HepG2 (cell line): ENCODE results near the gene CTNNA1. TPM values are rescaled to one million over a fixed set of nuclear protein-coding genes. Genes with fewer than 3 reads are reported as not detected.

Experiments
- ATAC-seq: fragments of 200-7000 bp; cut with Tn5 transposase; 3 replicates; pipeline ENCODE4 v1.9.1; 2020; ENCODE audit warnings: mild to moderate bottlenecking, moderate library complexity
- BruUV-seq: library from RNA; stranded (reverse); fragments of 400-500 nt; replicated peaks from 2 replicates; lab custom pipeline; 2021; lab: Mats Ljungman, UMichigan
- CTCF ChIA-PET: fragments of 300-600 bp; formaldehyde crosslinking; extraction: SDS; loops from one replicate; lab custom pipeline; 2021; ENCODE audit warnings: low total read pairs, inconsistent platforms, low intra/inter-chr PET ratio; lab: Yijun Ruan, JAX
- POLR2A ChIA-PET: fragments of 350-600 bp; sonication (Branson Sonifier 250); formaldehyde crosslinking; loops from one replicate; lab custom pipeline; 2020; ENCODE audit warnings: antibody characterized with exemption, inconsistent platforms; lab: Yijun Ruan, JAX
- DNase-seq: peaks from one replicate; pipeline ENCODE4 v3.0.0-alpha.2; 2015; ENCODE audit warnings: low spot score
- FAIRE-seq: peaks from 3 replicates; lab custom pipeline; 2011; peaks lifted over from hg19 to GRCh38; lab: Jason Lieb, UNC
- H2AFZ ChIP-seq: one replicate; pipeline ENCODE4 v1.6.1; 2011; ENCODE audit warnings: low read length, inconsistent platforms
- H3K27ac ChIP-seq: fragments of 300-600 bp; 3 replicates; pipeline ENCODE4 v1.8.0; 2011; ENCODE audit warnings: mixed run types, mild to moderate bottlenecking, mixed read lengths, low read length, inconsistent platforms; ENCODE audit not compliant: insufficient read depth; ENCODE audit errors: extremely low read length
- H3K27me3 ChIP-seq, 2 experiments: fragments of 200-600 bp in 1 of 2; 2 replicates in 1 of 2; 3 replicates in 1 of 2; pipeline versions ENCODE4 v1.6.0 to v1.8.0; 2011; ENCODE audit warnings: low read length in 2 of 2, mild to moderate bottlenecking in 2 of 2, moderate library complexity in 2 of 2, inconsistent platforms in 1 of 2; ENCODE audit not compliant: insufficient read depth in 2 of 2, control insufficient read depth in 1 of 2
- H3K36me3 ChIP-seq, 2 experiments: fragments of 200-600 bp in 1 of 2; replicated peaks in 1 of 2; 2 replicates in 1 of 2; 3 replicates in 1 of 2; pipeline versions ENCODE4 v1.5.1 to v1.8.0; 2011; ENCODE audit warnings: low read length in 2 of 2, inconsistent platforms in 1 of 2; ENCODE audit not compliant: insufficient read depth in 2 of 2, control insufficient read depth in 1 of 2
- H3K4me1 ChIP-seq: 2 replicates; pipeline ENCODE4 v1.5.1; 2012; ENCODE audit warnings: low read length, inconsistent platforms; ENCODE audit not compliant: insufficient read depth
- H3K4me2 ChIP-seq: 2 replicates; pipeline ENCODE4 v1.6.0; 2011; ENCODE audit warnings: low read depth, low read length, inconsistent platforms
- H3K4me3 ChIP-seq, 3 experiments: fragments of 200-600 bp in 1 of 3; sonication (generic), shearing (Covaris generic) in 1 of 3; replicated peaks in 1 of 3; 2 replicates each; pipeline ENCODE4 v1.5.1; 2011 to 2016; ENCODE audit warnings: low read length in 3 of 3, inconsistent platforms in 2 of 3, low read depth in 2 of 3, mild to moderate bottlenecking in 2 of 3, control low read depth in 1 of 3, mixed read lengths in 1 of 3; ENCODE audit not compliant: insufficient read depth in 1 of 3
- H3K79me2 ChIP-seq: one replicate; pipeline ENCODE4 v1.6.1; 2011; ENCODE audit warnings: low read length, inconsistent platforms; ENCODE audit not compliant: insufficient read depth
- H3K9ac ChIP-seq: 2 replicates; pipeline ENCODE4 v1.6.0; 2011; ENCODE audit warnings: mild to moderate bottlenecking, low read depth, low read length, inconsistent platforms; ENCODE audit not compliant: insufficient read depth
- H3K9me3 ChIP-seq: 2 replicates; pipeline ENCODE4 v1.5.1; 2012; ENCODE audit warnings: mild to moderate bottlenecking, low read length
- H4K20me1 ChIP-seq: 2 replicates; pipeline ENCODE4 v1.6.0; 2011; ENCODE audit warnings: inconsistent platforms, mild to moderate bottlenecking, low read length, moderate library complexity; ENCODE audit not compliant: insufficient read depth
- ADNP ChIP-seq: sonication (generic); formaldehyde crosslinking; IDR thresholded peaks from 2 replicates; pipeline ENCODE4 v1.4.0; 2020; ENCODE audit warnings: missing genetic modification reagents
- CBX2 ChIP-seq, 2 experiments: fragments of 200-600 bp in 1 of 2; sonication (generic); formaldehyde crosslinking in 1 of 2; IDR thresholded peaks; 2 replicates each; pipeline versions ENCODE4 v1.7.0 to v1.8.1; 2018 to 2022; ENCODE audit warnings: low read depth in 2 of 2, low read length in 1 of 2, mild to moderate bottlenecking in 1 of 2, missing genetic modification reagents in 1 of 2
- CC2D1A ChIP-seq: sonication (generic); formaldehyde crosslinking; IDR thresholded peaks from 2 replicates; pipeline ENCODE4 v1.8.1; 2023; ENCODE audit warnings: mild to moderate bottlenecking, missing genetic modification reagents
- CHD2 ChIP-seq: IDR thresholded peaks from 2 replicates; pipeline ENCODE4 v1.6.1; 2011; ENCODE audit warnings: low read depth, low read length, improper control_type of control experiment
- FLYWCH1 ChIP-seq: sonication (generic); formaldehyde crosslinking; IDR thresholded peaks from 2 replicates; pipeline ENCODE4 v1.8.1; 2023; ENCODE audit warnings: mild to moderate bottlenecking, missing genetic modification reagents
- GATAD2A ChIP-seq: IDR thresholded peaks from 2 replicates; pipeline ENCODE4 v1.6.1; 2016
- MAFF ChIP-seq: IDR thresholded peaks from 2 replicates; pipeline ENCODE4 v1.6.1; 2011; ENCODE audit warnings: low read depth, low read length, improper control_type of control experiment
- NFATC3 ChIP-seq: sonication (generic); formaldehyde crosslinking; IDR thresholded peaks from 2 replicates; pipeline ENCODE4 v1.5.1; 2020; ENCODE audit warnings: mild to moderate bottlenecking, missing genetic modification reagents
- NFRKB ChIP-seq: fragments of 450-650 bp; IDR thresholded peaks from 2 replicates; pipeline ENCODE4 v1.6.1; 2017
- ZNF263 ChIP-seq: sonication (generic); formaldehyde crosslinking; IDR thresholded peaks from 2 replicates; pipeline ENCODE4 v1.4.0; 2020; ENCODE audit warnings: missing genetic modification reagents
- ZNF282 ChIP-seq: fragments of 450-650 bp; IDR thresholded peaks from 2 replicates; pipeline ENCODE4 v1.6.1; 2018; ENCODE audit not compliant: partially characterized antibody
- ZNF318 ChIP-seq: sonication (generic); formaldehyde crosslinking; IDR thresholded peaks from 2 replicates; pipeline ENCODE4 v1.4.0; 2020; ENCODE audit warnings: mild to moderate bottlenecking, missing genetic modification reagents
- ZNF44 ChIP-seq: sonication (generic); formaldehyde crosslinking; IDR thresholded peaks from 2 replicates; pipeline ENCODE4 v1.5.1; 2020; ENCODE audit warnings: mild to moderate bottlenecking, missing genetic modification reagents
- ZNF709 ChIP-seq: sonication (generic); formaldehyde crosslinking; IDR thresholded peaks from 2 replicates; pipeline ENCODE4 v1.5.0; 2020; ENCODE audit warnings: mild to moderate bottlenecking, missing genetic modification reagents
- WGBS: methylation state at CpG from one replicate; pipeline ENCODE4 v1.1.6; 2017; ENCODE audit warnings: low lambda C conversion rate; 5-methylcytosine and 5-hydroxymethylcytosine counted together
- in situ Hi-C: cut with HindIII; loops from 2 replicates; pipeline ENCODE4 v1.10.0; 2017; ENCODE audit warnings: low pct_unique_long_range_greater_than_20kb; ENCODE audit not compliant: extremely low pct_ligation_motif_present
- intact Hi-C: fragments of 100-400 bp; cut with micrococcal nuclease; formaldehyde crosslinking; loops from one replicate; pipeline ENCODE4 v1.10.0; 2022; ENCODE audit not compliant: unreplicated experiment
- polyA plus RNA-seq, 8 experiments: library from polyadenylated mRNA; depleted of rRNA in 3 of 8; stranded (reverse) in 7 of 8; unstranded in 1 of 8; fragments of >200 nt; fragmentation: Illumina TruSeq in 4 of 8; extraction: Trizol in 4 of 8; gene quantifications; 2 replicates each; pipeline versions ENCODE4 v1.2.1 to v1.2.3, GENCODE V29; 2011 to 2016; ENCODE audit warnings: low read depth in 4 of 8, missing spikeins in 1 of 8, mixed read lengths in 1 of 8; ENCODE audit not compliant: insufficient read depth in 1 of 8
- total RNA-seq, 5 experiments: library from RNA; depleted of rRNA; stranded (reverse); fragments of >200 nt; fragmentation: Illumina TruSeq; extraction: Trizol; gene quantifications; 2 replicates each; pipeline ENCODE4 v1.2.3, GENCODE V29; 2016; ENCODE audit warnings: low read depth in 1 of 5

Gene CTNNA1
- total and polyA plus RNA-seq, 2 of the 13 experiments (the other 11 are each of a cell fraction or from before 2014, with no cell fraction given): 66.8 to 162 TPM

GRCh38 chr5:138961221-138961620, 208.0 kb downstream of the CTNNA1 start:
- no peak for TF ChIP-seq MAFF
- TF ChIP-seq CBX2 (IDR thresholded peaks at IDR 0.05; ENCODE audit: low read depth, low read length): no peak
- TF ChIP-seq CBX2 (CRISPR knock-in tag; IDR thresholded peaks at IDR 0.05; ENCODE audit: low read depth): no peak
- no peak for TF ChIP-seq GATAD2A (CRISPR knock-in tag)
- no peak for TF ChIP-seq ZNF318
- TF ChIP-seq CC2D1A (CRISPR knock-in tag): no peak
- TF ChIP-seq ZNF263: no peak
- TF ChIP-seq ZNF44 (CRISPR knock-in tag): no peak
- no peak for TF ChIP-seq ZNF282
- no peak for TF ChIP-seq NFATC3 (CRISPR knock-in tag)
- TF ChIP-seq FLYWCH1: no peak
- TF ChIP-seq ZNF709: no peak
- TF ChIP-seq ADNP: no peak
- no peak for TF ChIP-seq NFRKB
- TF ChIP-seq CHD2: no peak
- H3K4me1 ChIP-seq: peaks cover 34% of the 10 kb centered on the region
- 94% methylated on average over 1 of the region's 1 CpG for WGBS
- ATAC-seq (no peak), DNase-seq (no peak), FAIRE-seq (no peak)
- ChIA-PET POLR2A (no interaction called here), CTCF (no interaction called here)
- no TSS peak for BruUV-seq
- H3K27me3 ChIP-seq: no peaks in the 10 kb centered on the region
- no peaks in the 10 kb centered on the region for H3K79me2 ChIP-seq
- H3K36me3 ChIP-seq: no peaks in the 10 kb centered on the region
- no peak overlapping the region for H3K27ac ChIP-seq
- no peaks in the 10 kb centered on the region for H4K20me1 ChIP-seq
- no peak overlapping the region for H3K4me3 ChIP-seq
- H2AFZ ChIP-seq: no peak overlapping the region
- in situ Hi-C loops (loop anchor here (25.0 kb wide), 1 partner anchor 301 kb away; no protein-coding TSS in a partner anchor), intact Hi-C loops (no loop called here)
- no peak overlapping the region for H3K9ac ChIP-seq
- H3K9me3 ChIP-seq: no peaks in the 10 kb centered on the region
- H3K4me2 ChIP-seq: no peak overlapping the region
